ENCODE results near the gene PFDN1.

- TF ChIP-seq, protein P1, sequence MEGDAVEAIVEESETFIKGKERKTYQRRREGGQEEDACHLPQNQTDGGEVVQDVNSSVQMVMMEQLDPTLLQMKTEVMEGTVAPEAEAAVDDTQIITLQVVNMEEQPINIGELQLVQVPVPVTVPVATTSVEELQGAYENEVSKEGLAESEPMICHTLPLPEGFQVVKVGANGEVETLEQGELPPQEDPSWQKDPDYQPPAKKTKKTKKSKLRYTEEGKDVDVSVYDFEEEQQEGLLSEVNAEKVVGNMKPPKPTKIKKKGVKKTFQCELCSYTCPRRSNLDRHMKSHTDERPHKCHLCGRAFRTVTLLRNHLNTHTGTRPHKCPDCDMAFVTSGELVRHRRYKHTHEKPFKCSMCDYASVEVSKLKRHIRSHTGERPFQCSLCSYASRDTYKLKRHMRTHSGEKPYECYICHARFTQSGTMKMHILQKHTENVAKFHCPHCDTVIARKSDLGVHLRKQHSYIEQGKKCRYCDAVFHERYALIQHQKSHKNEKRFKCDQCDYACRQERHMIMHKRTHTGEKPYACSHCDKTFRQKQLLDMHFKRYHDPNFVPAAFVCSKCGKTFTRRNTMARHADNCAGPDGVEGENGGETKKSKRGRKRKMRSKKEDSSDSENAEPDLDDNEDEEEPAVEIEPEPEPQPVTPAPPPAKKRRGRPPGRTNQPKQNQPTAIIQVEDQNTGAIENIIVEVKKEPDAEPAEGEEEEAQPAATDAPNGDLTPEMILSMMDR (IDR thresholded peaks at IDR 0.05), result no peak
- no peak for TF ChIP-seq POLR2A (IDR thresholded peaks at IDR 0.05)
Measured at GRCh38 chr5:140223567-140223966, 79.3 kb downstream of the PFDN1 start.

Measured in uterus (tissue), 2 donors.